CD14-positive monocyte (primary cell): ENCODE results near the gene SALL3. TPM values are rescaled to one million over a fixed set of nuclear protein-coding genes. Genes with fewer than 3 reads are reported as not detected.

Source experiments
- DNase-seq, 3 donors: peaks; one replicate each; pipeline ENCODE4 v3.0.0-alpha.2; 2011 to 2022
- H2AFZ ChIP-seq: 2 replicates; pipeline ENCODE4 v1.6.0; 2012; ENCODE audit warnings: mild to moderate bottlenecking, low read depth, low read length, inconsistent platforms; ENCODE audit not compliant: insufficient read depth, poor library complexity, severe bottlenecking
- H3K27ac ChIP-seq, 2 donors: 1 replicate in 1 of 2; 2 replicates in 1 of 2; pipeline ENCODE4 v1.5.1; 2012 to 2013; ENCODE audit warnings: low read length in 2 of 2, control low read depth in 1 of 2, inconsistent platforms in 1 of 2, low read depth in 1 of 2, mild to moderate bottlenecking in 1 of 2
- H3K27me3 ChIP-seq, 2 donors: one replicate each; pipeline versions ENCODE4 v1.6.0 to v1.6.1; 2011 to 2013; ENCODE audit warnings: low read length in 2 of 2; ENCODE audit not compliant: control insufficient read depth in 2 of 2, insufficient read depth in 2 of 2
- H3K36me3 ChIP-seq, 2 donors: replicated peaks in 1 of 2; 1 replicate in 1 of 2; 2 replicates in 1 of 2; pipeline versions ENCODE4 v1.5.1 to v1.6.1; 2012 to 2013; ENCODE audit warnings: low read length in 2 of 2, control low read depth in 1 of 2, inconsistent platforms in 1 of 2, mild to moderate bottlenecking in 1 of 2; ENCODE audit not compliant: insufficient read depth in 2 of 2, control insufficient read depth in 1 of 2
- H3K4me1 ChIP-seq, 2 donors: 1 replicate in 1 of 2; 2 replicates in 1 of 2; pipeline versions ENCODE4 v1.5.1 to v1.6.1; 2012 to 2013; ENCODE audit warnings: low read length in 2 of 2, control low read depth in 1 of 2, inconsistent platforms in 1 of 2, mild to moderate bottlenecking in 1 of 2, moderate library complexity in 1 of 2; ENCODE audit not compliant: insufficient read depth in 2 of 2, control insufficient read depth in 1 of 2
- H3K4me2 ChIP-seq: replicated peaks from 2 replicates; pipeline ENCODE3; 2012; ENCODE audit warnings: low read length, moderate library complexity, mild to moderate bottlenecking; ENCODE audit not compliant: poor library complexity, severe bottlenecking; ENCODE audit errors: extremely low read depth
- H3K4me3 ChIP-seq, 3 experiments: fragments of 200-600 bp in 1 of 3; sonication (generic) in 1 of 3; replicated peaks in 1 of 3; 1 replicate in 2 of 3; 2 replicates in 1 of 3; pipeline ENCODE4 v1.5.1; 2011 to 2013; ENCODE audit warnings: low read length in 3 of 3, mild to moderate bottlenecking in 3 of 3, control low read depth in 2 of 3, low read depth in 2 of 3, inconsistent platforms in 1 of 3, moderate library complexity in 1 of 3
- H3K79me2 ChIP-seq: 2 replicates; pipeline ENCODE4 v1.6.0; 2012; ENCODE audit warnings: mild to moderate bottlenecking, control low read depth, inconsistent platforms, low read length, moderate library complexity; ENCODE audit not compliant: insufficient read depth
- H3K9ac ChIP-seq: 2 replicates; pipeline ENCODE4 v1.6.0; 2017; ENCODE audit warnings: low read length, mild to moderate bottlenecking; ENCODE audit not compliant: insufficient read depth, poor library complexity, severe bottlenecking
- H3K9me3 ChIP-seq, 2 donors: replicated peaks in 1 of 2; 1 replicate in 1 of 2; 2 replicates in 1 of 2; pipeline versions ENCODE4 v1.5.1 to v1.6.1; 2012 to 2013; ENCODE audit warnings: low read length in 2 of 2, control low read depth in 1 of 2; ENCODE audit not compliant: control insufficient read depth in 1 of 2, insufficient read depth in 1 of 2
- H4K20me1 ChIP-seq: 2 replicates; pipeline ENCODE4 v1.6.0; 2012; ENCODE audit warnings: mild to moderate bottlenecking, low read length, control low read depth, moderate library complexity; ENCODE audit not compliant: insufficient read depth
- H3K27ac Mint-ChIP-seq, 7 donors: one replicate each; pipeline ENCODE4 v1.8.0; 2020; ENCODE audit warnings: mild to moderate bottlenecking in 7 of 7, mixed read lengths in 7 of 7, moderate library complexity in 6 of 7, inconsistent platforms in 2 of 7
- H3K27me3 Mint-ChIP-seq, 3 donors: one replicate each; pipeline ENCODE4 v1.8.0; 2021 to 2022; ENCODE audit warnings: low read depth in 3 of 3, mild to moderate bottlenecking in 3 of 3, mixed read lengths in 3 of 3, moderate library complexity in 3 of 3, inconsistent platforms in 1 of 3
- H3K36me3 Mint-ChIP-seq, 2 donors: one replicate each; pipeline ENCODE4 v1.8.0; 2020; ENCODE audit warnings: mixed read lengths in 2 of 2, inconsistent platforms in 1 of 2, mild to moderate bottlenecking in 1 of 2
- H3K4me1 Mint-ChIP-seq: one replicate; pipeline ENCODE4 v1.8.0; 2020; ENCODE audit warnings: mild to moderate bottlenecking, mixed read lengths
- H3K4me3 Mint-ChIP-seq, 2 donors: one replicate each; pipeline ENCODE4 v1.8.0; 2020; ENCODE audit warnings: mild to moderate bottlenecking in 2 of 2, mixed read lengths in 2 of 2, moderate library complexity in 1 of 2
- H3K9me3 Mint-ChIP-seq, 7 donors: one replicate each; pipeline ENCODE4 v1.8.0; 2020 to 2022; ENCODE audit warnings: mixed read lengths in 7 of 7, mild to moderate bottlenecking in 6 of 7, moderate library complexity in 6 of 7, inconsistent platforms in 2 of 7
- WGBS: methylation state at CpG from one replicate; pipeline ENCODE4 v1.1.5; 2013; ENCODE audit warnings: missing lambda C conversion rate; ENCODE audit not compliant: insufficient coverage; 5-methylcytosine and 5-hydroxymethylcytosine counted together
- intact Hi-C, 2 donors: fragments of 100-400 bp; cut with micrococcal nuclease; formaldehyde crosslinking; loops; one replicate each; pipeline versions ENCODE4 v1.15.0 to v1.15.1; 2023
- polyA plus RNA-seq, 3 donors: library from polyadenylated mRNA; depleted of rRNA in 1 of 3; unstranded in 2 of 3; stranded (reverse) in 1 of 3; fragments of 300-500 nt in 2 of 3; fragments of >200 nt in 1 of 3; fragmentation: Illumina TruSeq in 2 of 3; gene quantifications; 1 replicate in 2 of 3; 2 replicates in 1 of 3; pipeline ENCODE4 v1.2.3, GENCODE V29; 2012 to 2021
- TF ChIP-seq, protein P1 (sequence below): fragments of 200-600 bp; IDR thresholded peaks from one replicate; pipeline ENCODE4 v1.8.0; 2022; ENCODE audit warnings: antibody characterized with exemption, mild to moderate bottlenecking

SALL3 gene
- polyA plus RNA-seq, 3 donors, result not detected

DNA sequence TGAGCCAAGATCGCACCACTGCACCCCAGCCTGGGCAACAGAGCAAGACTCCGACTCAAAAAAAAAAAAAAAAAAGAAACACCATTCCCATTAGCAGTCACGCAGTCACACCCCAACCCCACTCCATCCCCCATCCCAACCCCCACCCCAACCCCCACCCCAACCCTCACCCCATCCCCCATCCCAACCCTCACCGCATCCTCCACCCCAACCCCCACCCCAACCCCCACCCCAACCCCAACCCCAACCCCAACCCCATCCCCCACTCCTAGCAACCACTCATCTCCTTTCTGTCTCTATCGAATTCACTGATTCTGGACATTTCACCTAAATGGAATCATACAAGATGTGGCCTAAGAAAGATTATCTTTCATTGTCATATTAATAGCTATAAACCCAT lies 63.7 kb downstream of the SALL3 start:
- no peak for DNase-seq
- H3K27me3 Mint-ChIP-seq, result peaks cover 1 to 11% (median 5%) of the 10 kb centered on the region in 3 donors
- Histone ChIP-seq H3K9ac (no peak overlapping the region), H3K36me3 (no peaks in the 10 kb centered on the region), H3K9me3 (peaks cover 6 to 16% of the 10 kb centered on the region in 2 donors), H3K79me2 (no peaks in the 10 kb centered on the region), H4K20me1 (no peaks in the 10 kb centered on the region), H3K4me1 (no peaks in the 10 kb centered on the region), H3K27me3 (no peaks in the 10 kb centered on the region), H3K27ac (no peak overlapping the region), H3K4me3 (no peak overlapping the region), H2AFZ (no peak overlapping the region), H3K4me2 (no peak overlapping the region)
- H3K27ac Mint-ChIP-seq, result no peak overlapping the region
- no CpG with 5 or more reads among the region's 5 CpGs for WGBS
- TF ChIP-seq, protein P1, sequence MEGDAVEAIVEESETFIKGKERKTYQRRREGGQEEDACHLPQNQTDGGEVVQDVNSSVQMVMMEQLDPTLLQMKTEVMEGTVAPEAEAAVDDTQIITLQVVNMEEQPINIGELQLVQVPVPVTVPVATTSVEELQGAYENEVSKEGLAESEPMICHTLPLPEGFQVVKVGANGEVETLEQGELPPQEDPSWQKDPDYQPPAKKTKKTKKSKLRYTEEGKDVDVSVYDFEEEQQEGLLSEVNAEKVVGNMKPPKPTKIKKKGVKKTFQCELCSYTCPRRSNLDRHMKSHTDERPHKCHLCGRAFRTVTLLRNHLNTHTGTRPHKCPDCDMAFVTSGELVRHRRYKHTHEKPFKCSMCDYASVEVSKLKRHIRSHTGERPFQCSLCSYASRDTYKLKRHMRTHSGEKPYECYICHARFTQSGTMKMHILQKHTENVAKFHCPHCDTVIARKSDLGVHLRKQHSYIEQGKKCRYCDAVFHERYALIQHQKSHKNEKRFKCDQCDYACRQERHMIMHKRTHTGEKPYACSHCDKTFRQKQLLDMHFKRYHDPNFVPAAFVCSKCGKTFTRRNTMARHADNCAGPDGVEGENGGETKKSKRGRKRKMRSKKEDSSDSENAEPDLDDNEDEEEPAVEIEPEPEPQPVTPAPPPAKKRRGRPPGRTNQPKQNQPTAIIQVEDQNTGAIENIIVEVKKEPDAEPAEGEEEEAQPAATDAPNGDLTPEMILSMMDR, result no peak
- H3K36me3 Mint-ChIP-seq, result no peaks in the 10 kb centered on the region
- intact Hi-C loops, result no loop called here
- H3K4me3 Mint-ChIP-seq, result no peak overlapping the region
- H3K4me1 Mint-ChIP-seq, result no peaks in the 10 kb centered on the region
- H3K9me3 Mint-ChIP-seq, result peaks cover 9 to 23% (median 14%) of the 10 kb centered on the region in 7 donors

DNA sequence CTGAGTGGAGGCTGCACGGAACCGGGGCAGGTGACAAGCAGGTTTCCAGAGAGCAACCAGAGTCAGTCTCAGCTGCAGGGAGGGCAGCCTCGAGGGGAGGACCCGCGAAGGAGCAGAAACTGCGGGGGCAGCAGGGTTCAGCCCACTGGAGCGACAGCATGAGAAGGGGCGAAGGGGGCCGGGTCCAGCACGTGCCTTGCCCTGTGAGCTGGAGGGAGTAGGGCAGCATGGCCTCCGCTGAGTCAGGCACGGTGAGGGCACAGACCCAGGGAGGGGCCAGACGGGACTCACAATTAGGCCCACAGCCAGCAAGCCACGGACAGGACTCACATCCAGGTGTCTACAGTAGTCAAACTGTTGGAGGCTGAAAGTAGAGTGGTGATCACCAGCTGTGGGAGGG lies 66.9 kb downstream of the SALL3 start:
- Histone ChIP-seq H3K4me1 (no peaks in the 10 kb centered on the region), H3K36me3 (no peaks in the 10 kb centered on the region), H3K27me3 (no peaks in the 10 kb centered on the region), H3K27ac (no peak overlapping the region), H3K4me2 (no peak overlapping the region), H4K20me1 (no peaks in the 10 kb centered on the region), H3K4me3 (no peak overlapping the region), H3K9ac (no peak overlapping the region), H3K79me2 (no peaks in the 10 kb centered on the region), H3K9me3 (peaks cover 0 to 5% of the 10 kb centered on the region in 2 donors), H2AFZ (no peak overlapping the region)
- Mint-ChIP-seq H3K27ac (no peak overlapping the region), H3K4me1 (no peaks in the 10 kb centered on the region), H3K27me3 (peaks cover 1 to 13% (median 5%) of the 10 kb centered on the region in 3 donors), H3K9me3 (peaks cover 0 to 9% (median 2%) of the 10 kb centered on the region in 7 donors), H3K4me3 (no peak overlapping the region), H3K36me3 (no peaks in the 10 kb centered on the region)
- DNase-seq, result no peak
- intact Hi-C loops, result no loop called here
- 81% methylated on average over 14 of the region's 14 CpGs for WGBS
- TF ChIP-seq, protein P1, result no peak
